CD14-positive monocyte (primary cell): Measurements from ENCODE around the gene R3HDM1. TPM values are rescaled to one million over a fixed set of nuclear protein-coding genes. Genes with fewer than 3 reads are reported as not detected.

Experiments
- DNase-seq, 3 donors: peaks; one replicate each; pipeline ENCODE4 v3.0.0-alpha.2; 2011 to 2022
- H2AFZ ChIP-seq: 2 replicates; pipeline ENCODE4 v1.6.0; 2012; ENCODE audit warnings: mild to moderate bottlenecking, low read depth, low read length, inconsistent platforms; ENCODE audit not compliant: insufficient read depth, poor library complexity, severe bottlenecking
- H3K27ac ChIP-seq, 2 donors: 1 replicate in 1 of 2; 2 replicates in 1 of 2; pipeline ENCODE4 v1.5.1; 2012 to 2013; ENCODE audit warnings: low read length in 2 of 2, control low read depth in 1 of 2, inconsistent platforms in 1 of 2, low read depth in 1 of 2, mild to moderate bottlenecking in 1 of 2
- H3K27me3 ChIP-seq, 2 donors: one replicate each; pipeline versions ENCODE4 v1.6.0 to v1.6.1; 2011 to 2013; ENCODE audit warnings: low read length in 2 of 2; ENCODE audit not compliant: control insufficient read depth in 2 of 2, insufficient read depth in 2 of 2
- H3K36me3 ChIP-seq, 2 donors: replicated peaks in 1 of 2; 1 replicate in 1 of 2; 2 replicates in 1 of 2; pipeline versions ENCODE4 v1.5.1 to v1.6.1; 2012 to 2013; ENCODE audit warnings: low read length in 2 of 2, control low read depth in 1 of 2, inconsistent platforms in 1 of 2, mild to moderate bottlenecking in 1 of 2; ENCODE audit not compliant: insufficient read depth in 2 of 2, control insufficient read depth in 1 of 2
- H3K4me1 ChIP-seq, 2 donors: 1 replicate in 1 of 2; 2 replicates in 1 of 2; pipeline versions ENCODE4 v1.5.1 to v1.6.1; 2012 to 2013; ENCODE audit warnings: low read length in 2 of 2, control low read depth in 1 of 2, inconsistent platforms in 1 of 2, mild to moderate bottlenecking in 1 of 2, moderate library complexity in 1 of 2; ENCODE audit not compliant: insufficient read depth in 2 of 2, control insufficient read depth in 1 of 2
- H3K4me2 ChIP-seq: replicated peaks from 2 replicates; pipeline ENCODE3; 2012; ENCODE audit warnings: low read length, moderate library complexity, mild to moderate bottlenecking; ENCODE audit not compliant: poor library complexity, severe bottlenecking; ENCODE audit errors: extremely low read depth
- H3K4me3 ChIP-seq, 3 experiments: fragments of 200-600 bp in 1 of 3; sonication (generic) in 1 of 3; replicated peaks in 1 of 3; 1 replicate in 2 of 3; 2 replicates in 1 of 3; pipeline ENCODE4 v1.5.1; 2011 to 2013; ENCODE audit warnings: low read length in 3 of 3, mild to moderate bottlenecking in 3 of 3, control low read depth in 2 of 3, low read depth in 2 of 3, inconsistent platforms in 1 of 3, moderate library complexity in 1 of 3
- H3K79me2 ChIP-seq: 2 replicates; pipeline ENCODE4 v1.6.0; 2012; ENCODE audit warnings: mild to moderate bottlenecking, control low read depth, inconsistent platforms, low read length, moderate library complexity; ENCODE audit not compliant: insufficient read depth
- H3K9ac ChIP-seq: 2 replicates; pipeline ENCODE4 v1.6.0; 2017; ENCODE audit warnings: low read length, mild to moderate bottlenecking; ENCODE audit not compliant: insufficient read depth, poor library complexity, severe bottlenecking
- H3K9me3 ChIP-seq, 2 donors: replicated peaks in 1 of 2; 1 replicate in 1 of 2; 2 replicates in 1 of 2; pipeline versions ENCODE4 v1.5.1 to v1.6.1; 2012 to 2013; ENCODE audit warnings: low read length in 2 of 2, control low read depth in 1 of 2; ENCODE audit not compliant: control insufficient read depth in 1 of 2, insufficient read depth in 1 of 2
- H4K20me1 ChIP-seq: 2 replicates; pipeline ENCODE4 v1.6.0; 2012; ENCODE audit warnings: mild to moderate bottlenecking, low read length, control low read depth, moderate library complexity; ENCODE audit not compliant: insufficient read depth
- H3K27ac Mint-ChIP-seq, 7 donors: one replicate each; pipeline ENCODE4 v1.8.0; 2020; ENCODE audit warnings: mild to moderate bottlenecking in 7 of 7, mixed read lengths in 7 of 7, moderate library complexity in 6 of 7, inconsistent platforms in 2 of 7
- H3K27me3 Mint-ChIP-seq, 3 donors: one replicate each; pipeline ENCODE4 v1.8.0; 2021 to 2022; ENCODE audit warnings: low read depth in 3 of 3, mild to moderate bottlenecking in 3 of 3, mixed read lengths in 3 of 3, moderate library complexity in 3 of 3, inconsistent platforms in 1 of 3
- H3K36me3 Mint-ChIP-seq, 2 donors: one replicate each; pipeline ENCODE4 v1.8.0; 2020; ENCODE audit warnings: mixed read lengths in 2 of 2, inconsistent platforms in 1 of 2, mild to moderate bottlenecking in 1 of 2
- H3K4me1 Mint-ChIP-seq: one replicate; pipeline ENCODE4 v1.8.0; 2020; ENCODE audit warnings: mild to moderate bottlenecking, mixed read lengths
- H3K4me3 Mint-ChIP-seq, 2 donors: one replicate each; pipeline ENCODE4 v1.8.0; 2020; ENCODE audit warnings: mild to moderate bottlenecking in 2 of 2, mixed read lengths in 2 of 2, moderate library complexity in 1 of 2
- H3K9me3 Mint-ChIP-seq, 7 donors: one replicate each; pipeline ENCODE4 v1.8.0; 2020 to 2022; ENCODE audit warnings: mixed read lengths in 7 of 7, mild to moderate bottlenecking in 6 of 7, moderate library complexity in 6 of 7, inconsistent platforms in 2 of 7
- WGBS: methylation state at CpG from one replicate; pipeline ENCODE4 v1.1.5; 2013; ENCODE audit warnings: missing lambda C conversion rate; ENCODE audit not compliant: insufficient coverage; 5-methylcytosine and 5-hydroxymethylcytosine counted together
- intact Hi-C, 2 donors: fragments of 100-400 bp; cut with micrococcal nuclease; formaldehyde crosslinking; loops; one replicate each; pipeline versions ENCODE4 v1.15.0 to v1.15.1; 2023
- polyA plus RNA-seq, 3 donors: library from polyadenylated mRNA; depleted of rRNA in 1 of 3; unstranded in 2 of 3; stranded (reverse) in 1 of 3; fragments of 300-500 nt in 2 of 3; fragments of >200 nt in 1 of 3; fragmentation: Illumina TruSeq in 2 of 3; gene quantifications; 1 replicate in 2 of 3; 2 replicates in 1 of 3; pipeline ENCODE4 v1.2.3, GENCODE V29; 2012 to 2021
- TF ChIP-seq, protein P1 (sequence below): fragments of 200-600 bp; IDR thresholded peaks from one replicate; pipeline ENCODE4 v1.8.0; 2022; ENCODE audit warnings: antibody characterized with exemption, mild to moderate bottlenecking

R3HDM1 gene
- polyA plus RNA-seq, 3 donors: 5.4 to 24.5 (median 13.1) TPM

DNA sequence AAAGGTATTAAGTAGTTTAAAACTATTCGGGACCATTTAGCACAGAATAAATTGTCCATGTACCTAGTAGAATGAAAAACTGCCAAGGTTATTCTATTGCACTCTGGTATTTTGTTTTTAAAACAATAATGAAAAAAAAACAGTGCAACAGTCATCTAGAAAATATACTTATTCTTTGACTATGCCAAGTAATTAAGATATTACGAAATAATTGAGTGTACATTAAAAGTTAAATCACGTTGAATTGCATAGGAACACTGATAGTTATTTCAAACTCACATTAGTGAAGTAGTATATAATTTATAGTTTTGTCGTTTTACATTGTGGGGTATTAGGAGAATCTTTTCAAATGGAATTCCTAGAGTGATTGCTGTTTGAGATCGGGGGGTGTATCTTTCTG lies 20.1 kb downstream of the R3HDM1 start:
- no peaks in the 10 kb centered on the region for H3K27me3 ChIP-seq
- H4K20me1 ChIP-seq: no peaks in the 10 kb centered on the region
- no peak overlapping the region for H3K9ac ChIP-seq
- WGBS: no CpG with 5 or more reads among the region's 5 CpGs
- H2AFZ ChIP-seq: no peak overlapping the region
- Mint-ChIP-seq H3K4me1 (peaks cover 13% of the 10 kb centered on the region), H3K27ac (no peak overlapping the region), H3K4me3 (no peak overlapping the region), H3K36me3 (peaks cover 1 to 13% of the 10 kb centered on the region in 2 donors), H3K27me3 (no peaks in the 10 kb centered on the region), H3K9me3 (peaks cover 0 to 3% (median under 1%) of the 10 kb centered on the region in 7 donors)
- peaks cover 0 to 8% of the 10 kb centered on the region in 2 donors for H3K4me1 ChIP-seq
- H3K79me2 ChIP-seq: peaks cover 67% of the 10 kb centered on the region
- H3K4me3 ChIP-seq: no peak overlapping the region
- TF ChIP-seq, protein P1, sequence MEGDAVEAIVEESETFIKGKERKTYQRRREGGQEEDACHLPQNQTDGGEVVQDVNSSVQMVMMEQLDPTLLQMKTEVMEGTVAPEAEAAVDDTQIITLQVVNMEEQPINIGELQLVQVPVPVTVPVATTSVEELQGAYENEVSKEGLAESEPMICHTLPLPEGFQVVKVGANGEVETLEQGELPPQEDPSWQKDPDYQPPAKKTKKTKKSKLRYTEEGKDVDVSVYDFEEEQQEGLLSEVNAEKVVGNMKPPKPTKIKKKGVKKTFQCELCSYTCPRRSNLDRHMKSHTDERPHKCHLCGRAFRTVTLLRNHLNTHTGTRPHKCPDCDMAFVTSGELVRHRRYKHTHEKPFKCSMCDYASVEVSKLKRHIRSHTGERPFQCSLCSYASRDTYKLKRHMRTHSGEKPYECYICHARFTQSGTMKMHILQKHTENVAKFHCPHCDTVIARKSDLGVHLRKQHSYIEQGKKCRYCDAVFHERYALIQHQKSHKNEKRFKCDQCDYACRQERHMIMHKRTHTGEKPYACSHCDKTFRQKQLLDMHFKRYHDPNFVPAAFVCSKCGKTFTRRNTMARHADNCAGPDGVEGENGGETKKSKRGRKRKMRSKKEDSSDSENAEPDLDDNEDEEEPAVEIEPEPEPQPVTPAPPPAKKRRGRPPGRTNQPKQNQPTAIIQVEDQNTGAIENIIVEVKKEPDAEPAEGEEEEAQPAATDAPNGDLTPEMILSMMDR: no peak
- no peaks in the 10 kb centered on the region for H3K9me3 ChIP-seq
- no peak for DNase-seq
- H3K27ac ChIP-seq: no peak overlapping the region
- intact Hi-C loops: no loop called here
- peaks cover 0 to 5% of the 10 kb centered on the region in 2 donors for H3K36me3 ChIP-seq
- H3K4me2 ChIP-seq: no peak overlapping the region

- H3K79me2 ChIP-seq: peaks cover 73% of the 10 kb centered on the region
Observed at GRCh38 chr2:135552887-135553286, 21.6 kb downstream of the R3HDM1 start.

More at GRCh38 chr2:135552887-135553286, 21.6 kb downstream of the R3HDM1 start:
- Mint-ChIP-seq H3K27ac (no peak overlapping the region), H3K36me3 (peaks cover 4 to 11% of the 10 kb centered on the region in 2 donors), H3K9me3 (peaks cover 0 to 3% (median 1%) of the 10 kb centered on the region in 7 donors), H3K4me3 (no peak overlapping the region), H3K27me3 (no peaks in the 10 kb centered on the region), H3K4me1 (peaks cover 14% of the 10 kb centered on the region)
- no peak for DNase-seq
- TF ChIP-seq, protein P1: no peak
- H3K4me3 ChIP-seq: no peak overlapping the region
- WGBS: 91% methylated on average over 3 of the region's 4 CpGs
- H3K4me2 ChIP-seq: no peak overlapping the region
- no peaks in the 10 kb centered on the region for H3K27me3 ChIP-seq
- H3K9ac ChIP-seq: no peak overlapping the region
- H2AFZ ChIP-seq: no peak overlapping the region
- no peaks in the 10 kb centered on the region for H4K20me1 ChIP-seq
- peaks cover 0 to 8% of the 10 kb centered on the region in 2 donors for H3K4me1 ChIP-seq
- peaks cover 0 to 5% of the 10 kb centered on the region in 2 donors for H3K36me3 ChIP-seq
- H3K27ac ChIP-seq: no peak overlapping the region
- no peaks in the 10 kb centered on the region for H3K9me3 ChIP-seq
- intact Hi-C loops: no loop called here
